ENCODE results near the gene EEFSEC.

Gene EEFSEC

DNA sequence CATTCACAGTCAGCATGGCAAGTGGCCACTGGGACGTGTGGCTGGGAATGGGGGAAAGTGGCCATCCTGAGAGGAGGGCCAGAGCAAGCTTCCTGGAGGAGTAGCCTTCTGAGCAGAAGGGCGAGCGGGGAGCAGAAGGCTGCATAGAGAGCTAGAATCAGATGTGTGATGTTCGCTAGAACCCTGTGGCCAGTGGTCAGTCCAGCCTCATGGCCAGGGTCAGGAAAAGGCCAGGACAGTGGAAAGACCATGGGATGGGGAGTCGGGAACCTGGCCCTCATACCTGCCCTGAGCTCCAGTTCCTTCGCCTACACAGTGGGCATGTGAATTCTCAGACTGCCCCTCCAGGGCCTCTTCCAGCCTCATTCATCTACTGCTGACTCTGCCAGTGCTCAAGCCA is 211.0 kb downstream of the EEFSEC start:
- TF ChIP-seq, protein P1, sequence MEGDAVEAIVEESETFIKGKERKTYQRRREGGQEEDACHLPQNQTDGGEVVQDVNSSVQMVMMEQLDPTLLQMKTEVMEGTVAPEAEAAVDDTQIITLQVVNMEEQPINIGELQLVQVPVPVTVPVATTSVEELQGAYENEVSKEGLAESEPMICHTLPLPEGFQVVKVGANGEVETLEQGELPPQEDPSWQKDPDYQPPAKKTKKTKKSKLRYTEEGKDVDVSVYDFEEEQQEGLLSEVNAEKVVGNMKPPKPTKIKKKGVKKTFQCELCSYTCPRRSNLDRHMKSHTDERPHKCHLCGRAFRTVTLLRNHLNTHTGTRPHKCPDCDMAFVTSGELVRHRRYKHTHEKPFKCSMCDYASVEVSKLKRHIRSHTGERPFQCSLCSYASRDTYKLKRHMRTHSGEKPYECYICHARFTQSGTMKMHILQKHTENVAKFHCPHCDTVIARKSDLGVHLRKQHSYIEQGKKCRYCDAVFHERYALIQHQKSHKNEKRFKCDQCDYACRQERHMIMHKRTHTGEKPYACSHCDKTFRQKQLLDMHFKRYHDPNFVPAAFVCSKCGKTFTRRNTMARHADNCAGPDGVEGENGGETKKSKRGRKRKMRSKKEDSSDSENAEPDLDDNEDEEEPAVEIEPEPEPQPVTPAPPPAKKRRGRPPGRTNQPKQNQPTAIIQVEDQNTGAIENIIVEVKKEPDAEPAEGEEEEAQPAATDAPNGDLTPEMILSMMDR (conservative IDR thresholded peaks at IDR 0.05; ENCODE audit: low read depth, low read length): no peak
- DNase-seq (ENCODE audit: low read depth): no peak
- H3K4me3 ChIP-seq (ENCODE audit: low read length): no peak overlapping the region

DNA sequence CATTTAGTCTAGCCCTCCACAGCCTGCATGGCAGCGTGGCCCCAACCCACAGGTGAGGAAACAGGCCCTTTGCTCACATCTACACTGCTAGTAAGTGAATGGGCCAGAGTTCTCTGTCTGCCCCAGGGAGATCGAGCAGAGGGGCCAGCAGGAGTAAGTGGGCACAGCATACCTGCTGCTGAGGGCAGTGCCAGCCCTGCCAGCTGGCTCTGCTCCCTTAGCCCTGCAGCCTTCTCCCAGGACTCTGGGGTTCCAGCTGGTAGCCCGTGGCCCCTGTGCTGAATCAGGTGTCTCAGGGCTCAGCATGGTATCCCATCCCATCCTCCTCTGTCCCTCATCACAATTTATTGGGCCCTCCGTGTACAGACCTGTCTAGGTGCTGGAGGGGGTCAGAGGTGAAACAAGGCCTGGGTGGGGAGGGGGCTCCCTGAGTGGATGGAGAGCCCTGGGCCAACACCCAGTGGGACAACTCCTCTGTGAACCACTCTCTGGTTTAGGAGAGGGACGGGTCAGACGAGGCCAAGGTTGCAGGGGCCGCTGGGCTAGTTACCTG is 211.6 kb downstream of the EEFSEC start:
- DNase-seq (ENCODE audit: low read depth): no peak
- TF ChIP-seq, protein P1 (conservative IDR thresholded peaks at IDR 0.05; ENCODE audit: low read depth, low read length): no peak
- H3K4me3 ChIP-seq (ENCODE audit: low read length): no peak overlapping the region

DNA sequence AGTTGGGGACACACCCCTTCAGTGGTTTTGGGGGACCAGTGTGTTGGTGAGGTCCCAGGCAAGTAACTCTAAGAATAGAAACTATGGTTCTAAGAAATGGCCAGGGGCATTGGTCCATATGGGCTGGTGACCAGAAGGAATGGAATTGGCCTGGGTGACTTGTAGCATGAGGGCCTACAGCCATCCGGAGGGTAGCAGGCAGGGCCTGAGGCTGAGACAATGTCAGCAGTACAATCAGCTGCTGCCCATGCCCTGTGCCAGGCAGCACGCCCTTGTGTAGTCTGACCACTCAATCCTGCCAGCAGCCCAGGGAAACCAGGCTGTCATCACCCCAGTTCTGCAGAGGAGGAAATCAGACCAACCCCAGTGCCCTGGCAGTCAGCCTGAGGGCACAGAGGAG is 212.9 kb downstream of the EEFSEC start:
- H3K4me3 ChIP-seq (ENCODE audit: low read length): no peak overlapping the region
- no peak for DNase-seq (ENCODE audit: low read depth)
- TF ChIP-seq, protein P1 (conservative IDR thresholded peaks at IDR 0.05; ENCODE audit: low read depth, low read length): no peak

DNA sequence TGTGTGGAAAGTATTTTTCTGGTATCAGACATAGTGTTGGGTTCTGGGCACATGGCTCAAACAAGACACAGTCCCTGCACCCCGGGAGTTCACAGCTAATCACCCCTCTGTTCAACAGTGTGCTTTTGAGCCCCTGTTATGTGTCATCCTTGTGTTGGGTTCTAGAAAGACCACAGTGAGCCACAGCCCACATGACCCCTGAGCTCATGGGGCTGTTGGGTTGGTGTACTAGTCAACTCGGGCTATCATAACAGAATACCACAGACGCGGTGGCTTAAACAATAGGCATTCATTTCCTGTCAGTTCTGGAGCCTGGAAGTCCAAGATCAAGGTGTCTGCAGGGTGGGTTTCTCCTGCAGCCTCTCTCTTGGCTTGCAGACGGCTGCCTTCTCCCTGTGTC is 213.4 kb downstream of the EEFSEC start:
- no peak for DNase-seq (ENCODE audit: low read depth)
- H3K4me3 ChIP-seq (ENCODE audit: low read length): no peak overlapping the region
- TF ChIP-seq, protein P1 (conservative IDR thresholded peaks at IDR 0.05; ENCODE audit: low read depth, low read length): no peak

DNA sequence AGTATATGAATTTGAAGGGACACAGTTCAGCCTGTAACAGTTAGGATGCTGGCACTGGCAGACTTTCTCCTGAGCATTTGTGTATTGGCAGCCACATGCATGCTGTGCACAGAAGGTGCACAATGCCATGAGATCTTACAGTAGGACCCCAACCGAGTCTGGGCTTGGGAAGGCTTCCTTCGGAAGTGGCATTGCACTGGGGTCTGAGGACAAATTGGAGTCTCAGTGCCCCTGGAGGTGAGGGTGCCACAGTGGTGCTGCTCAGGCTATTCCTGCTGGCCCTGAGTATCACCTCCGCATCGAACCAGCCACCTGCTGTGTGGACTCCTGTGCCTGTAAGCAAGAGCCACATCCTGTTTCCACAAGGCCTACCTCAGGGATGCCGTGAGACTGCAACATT is 213.9 kb downstream of the EEFSEC start:
- TF ChIP-seq, protein P1 (conservative IDR thresholded peaks at IDR 0.05; ENCODE audit: low read depth, low read length): no peak
- no peak for DNase-seq (ENCODE audit: low read depth)
- no peak overlapping the region for H3K4me3 ChIP-seq (ENCODE audit: low read length)

DNA sequence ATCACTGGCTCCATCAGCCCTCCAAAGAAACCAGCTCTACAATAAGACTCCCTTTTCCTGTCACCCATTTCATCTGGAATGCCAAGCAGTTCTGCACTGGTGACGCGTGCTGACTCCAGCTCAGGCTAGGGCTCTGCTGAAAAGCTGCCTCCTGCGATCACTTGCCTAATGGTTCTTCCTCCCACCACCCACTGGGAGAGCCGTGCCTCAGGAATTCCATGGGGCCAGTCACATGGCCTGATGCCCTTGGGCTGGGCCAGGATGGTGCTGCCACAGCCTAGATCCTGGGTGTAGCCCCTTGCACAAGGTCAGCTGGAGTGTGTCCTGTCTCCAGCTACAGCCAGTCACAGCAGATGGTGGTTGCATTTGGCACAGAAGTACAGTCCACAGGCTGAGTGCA is 214.5 kb downstream of the EEFSEC start:
- DNase-seq (ENCODE audit: low read depth): peak; percentile 20
- no peak overlapping the region for H3K4me3 ChIP-seq (ENCODE audit: low read length)
- TF ChIP-seq, protein P1 (conservative IDR thresholded peaks at IDR 0.05; ENCODE audit: low read depth, low read length): no peak

DNA sequence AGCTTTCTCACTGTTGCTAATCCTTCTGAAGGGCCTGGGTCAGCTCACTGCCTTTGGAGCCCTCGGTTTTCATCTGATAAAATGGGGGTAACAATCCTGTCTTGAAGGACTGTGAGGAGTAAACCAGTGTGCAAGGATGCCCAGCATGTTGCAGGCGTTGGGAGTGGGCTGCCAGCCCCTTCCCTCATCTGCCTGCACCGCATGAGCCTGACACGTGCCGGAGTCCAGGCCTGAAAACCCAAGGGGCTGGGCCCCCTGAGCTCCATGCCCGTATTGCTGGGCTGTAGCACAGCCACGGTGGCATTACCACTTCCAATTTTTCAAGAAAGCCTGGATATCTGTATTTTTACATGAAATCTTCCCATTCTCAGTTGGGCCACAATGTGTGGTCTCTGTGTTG is 215.3 kb downstream of the EEFSEC start:
- H3K4me3 ChIP-seq (ENCODE audit: low read length): no peak overlapping the region
- TF ChIP-seq, protein P1 (conservative IDR thresholded peaks at IDR 0.05; ENCODE audit: low read depth, low read length): no peak
- DNase-seq (ENCODE audit: low read depth): no peak

Measured in retinal pigment epithelial cell (primary cell).